NCI-H82 treated with DMSO at 0.1 percent for 48 hours (cell line): Measurements from ENCODE around the gene ZSWIM8.
"Not testable (repeated sequence)": the region's sequence is repeated elsewhere in the genome, so short reads cannot be mapped to it uniquely, and the experiment has no call there.

Experiments
- DNase-seq: peaks from one replicate; lab custom pipeline; 2025; ENCODE audit not compliant: unreplicated experiment; lab: John Stamatoyannopoulos, UW

The ZSWIM8 gene

DNA sequence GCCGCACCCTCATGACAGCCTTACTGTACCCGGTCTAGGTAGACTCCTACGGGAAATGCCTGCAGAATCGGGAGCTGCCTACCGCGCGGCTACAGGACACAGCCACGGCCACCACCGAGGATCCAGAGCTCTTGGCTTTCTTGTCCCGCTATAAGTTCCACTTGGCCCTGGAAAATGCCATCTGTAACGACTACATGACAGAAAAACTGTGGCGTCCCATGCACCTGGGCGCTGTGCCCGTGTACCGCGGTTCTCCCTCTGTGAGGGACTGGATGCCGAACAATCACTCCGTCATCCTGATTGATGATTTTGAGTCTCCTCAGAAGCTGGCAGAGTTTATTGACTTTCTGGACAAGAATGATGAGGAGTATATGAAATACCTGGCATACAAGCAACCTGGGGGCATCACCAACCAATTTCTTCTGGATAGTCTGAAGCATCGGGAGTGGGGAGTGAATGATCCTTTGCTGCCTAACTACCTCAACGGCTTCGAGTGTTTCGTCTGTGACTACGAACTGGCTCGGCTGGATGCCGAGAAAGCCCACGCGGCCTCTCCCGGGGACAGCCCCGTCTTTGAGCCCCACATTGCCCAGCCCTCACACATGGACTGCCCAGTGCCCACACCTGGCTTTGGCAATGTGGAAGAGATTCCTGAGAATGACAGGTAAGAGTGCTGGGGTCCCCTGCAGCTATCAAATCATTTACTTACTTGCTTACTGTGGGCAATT, 12.1 kb upstream of the ZSWIM8 start:
- DNase-seq: no peak

DNA sequence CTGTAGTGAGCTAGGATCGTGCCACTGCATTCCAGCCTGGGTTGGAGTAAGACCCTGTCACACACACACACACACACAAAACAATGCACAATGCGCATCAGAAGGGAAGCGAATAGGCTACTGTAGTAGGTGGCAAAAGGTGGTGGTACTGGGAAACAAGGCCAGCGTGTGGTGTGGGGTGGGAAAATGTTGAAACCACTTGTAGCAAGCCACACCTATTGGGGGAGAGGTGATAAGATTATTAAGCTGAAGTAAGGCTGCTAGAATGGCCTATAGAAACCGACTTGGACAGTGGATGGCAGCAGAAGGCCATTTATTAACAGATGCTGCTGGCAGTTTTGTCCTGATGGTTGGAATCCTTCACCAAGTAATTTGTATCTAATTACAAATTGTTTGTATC, 10.8 kb upstream of the ZSWIM8 start:
- DNase-seq: no peak

DNA sequence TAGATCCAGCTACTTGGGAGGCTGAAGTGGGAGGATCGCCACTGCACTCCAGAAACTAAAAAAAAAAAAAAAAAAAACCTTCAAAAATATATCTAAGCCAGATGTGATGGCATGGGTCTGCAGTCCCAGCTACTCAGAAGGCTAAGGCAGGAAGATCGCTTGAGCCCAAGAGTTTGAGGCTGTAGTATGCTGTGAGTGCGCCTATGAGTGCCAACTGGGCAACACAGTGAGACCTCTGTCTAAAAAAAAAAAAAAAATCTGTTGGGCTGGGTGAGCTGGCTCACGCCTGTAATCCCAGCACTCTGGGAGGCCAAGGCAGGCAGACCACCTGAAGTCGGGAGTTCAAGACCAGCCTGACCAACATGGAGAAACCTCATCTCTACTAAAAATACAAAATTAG, 6.4 kb upstream of the ZSWIM8 start:
- no peak for DNase-seq

- no peak for DNase-seq
Measured at GRCh38 chr10:73779539-73780197, 5.7 kb upstream of the ZSWIM8 start.

DNA sequence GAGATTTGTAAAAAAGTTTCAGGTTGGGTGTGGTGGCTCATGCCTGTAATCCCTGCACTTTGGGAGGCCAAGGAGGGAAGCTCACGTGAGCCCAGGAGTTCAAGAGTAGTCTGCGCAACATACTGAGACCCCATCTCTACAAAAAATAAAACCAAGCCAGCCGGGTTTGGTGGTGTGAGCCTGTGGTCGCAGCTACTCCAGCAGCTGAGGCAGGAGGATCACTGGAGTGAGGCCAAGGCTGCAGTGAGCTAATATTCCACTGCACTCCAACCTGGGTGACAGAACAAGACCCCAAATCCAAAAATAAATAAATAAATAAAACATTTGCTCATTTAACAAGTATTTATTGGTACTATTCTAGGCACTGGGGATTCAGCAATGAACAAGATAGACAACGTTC, 5.1 kb upstream of the ZSWIM8 start:
- no peak for DNase-seq

- DNase-seq: no peak
Measured at GRCh38 chr10:73780966-73781365, 4.4 kb upstream of the ZSWIM8 start.

DNA sequence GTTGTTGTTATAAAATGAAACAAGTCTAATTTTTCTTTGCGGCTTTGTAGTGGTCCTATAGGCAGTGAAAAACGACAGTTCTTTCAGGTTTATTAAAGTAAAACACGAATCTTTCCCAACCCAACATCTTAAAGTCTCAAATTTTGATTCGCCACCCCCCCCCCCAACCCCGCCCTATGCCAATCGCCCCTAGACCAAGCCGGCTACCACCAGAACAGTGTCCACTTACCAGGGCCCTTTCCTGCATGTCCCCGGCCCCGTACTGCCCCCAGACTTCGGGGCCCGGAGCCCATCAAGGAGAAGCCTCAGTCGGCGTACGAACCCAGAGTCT, 3.9 kb upstream of the ZSWIM8 start:
- no peak for DNase-seq

- peak; percentile 22 for DNase-seq
Measured at GRCh38 chr10:73781879-73782748, 3.3 kb upstream of the ZSWIM8 start, which contains the start of gene CHCHD1. Gene CHCHD1, plus strand, starts transcription at chr10:73782048. Its CDS starts 28 bp downstream, at chr10:73782076.

GRCh38 chr10:73782749-73783085, 2.7 kb upstream of the ZSWIM8 start:
- no peak for DNase-seq

- DNase-seq: no peak
Measured at GRCh38 chr10:73785721-73786511, 510 bp downstream of the ZSWIM8 start.

DNA sequence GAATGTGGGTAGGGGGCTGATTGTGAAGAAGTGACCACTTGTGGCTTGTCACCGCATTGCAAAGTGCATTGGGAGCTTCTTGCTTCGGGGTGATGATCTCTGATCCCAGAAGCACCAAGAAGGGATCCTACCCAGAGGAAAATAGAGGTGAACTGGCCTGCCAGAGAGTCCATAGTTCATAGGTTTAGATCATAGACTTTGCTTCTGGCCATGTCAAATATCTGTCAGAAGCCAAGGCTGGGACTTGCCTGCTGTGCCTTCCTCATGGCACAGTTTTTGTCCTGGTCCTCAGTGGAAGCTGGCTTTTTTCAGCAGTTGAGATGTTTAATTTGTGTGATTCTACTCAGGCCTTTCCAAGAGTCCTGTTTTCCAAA, 1.1 kb downstream of the ZSWIM8 start:
- DNase-seq: no peak

DNA sequence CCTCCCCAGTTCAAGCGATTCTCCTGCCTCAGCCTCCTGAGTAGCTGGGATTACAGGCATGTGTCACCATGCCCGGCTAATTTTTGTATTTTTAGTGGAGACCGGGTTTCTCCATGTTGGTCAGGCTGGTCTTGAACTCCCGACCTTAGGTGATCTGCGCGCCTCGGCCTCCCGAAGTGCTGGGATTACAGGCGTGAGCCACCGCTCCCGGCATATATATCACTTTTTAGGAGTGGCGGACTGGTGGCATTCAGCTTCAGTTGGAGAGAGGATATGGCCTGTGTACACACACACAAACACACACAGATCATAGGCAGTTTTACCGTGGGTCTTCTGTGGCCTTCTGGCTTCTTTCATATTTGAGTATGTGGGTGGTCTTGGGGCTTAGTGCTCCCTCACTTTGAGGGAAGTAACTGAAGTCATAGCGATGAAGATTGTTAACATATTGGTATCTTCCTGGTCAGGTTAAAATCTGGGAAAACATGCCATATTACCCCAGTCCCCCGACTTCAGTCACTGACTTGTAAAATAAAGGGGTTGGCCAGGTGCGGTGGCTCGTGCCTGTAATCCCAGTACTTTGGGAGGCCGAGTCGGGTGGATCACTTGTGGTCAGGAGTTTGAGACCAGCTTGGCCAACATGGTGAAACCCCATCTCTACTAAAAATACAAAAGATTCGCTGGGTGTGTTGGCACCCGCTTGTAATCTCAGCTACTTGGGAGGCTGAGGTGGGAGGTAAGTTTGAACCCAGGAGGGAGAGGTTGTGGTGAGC, 1.8 kb downstream of the ZSWIM8 start:
- DNase-seq: not testable (repeated sequence)

- no peak for DNase-seq
Measured at GRCh38 chr10:73788864-73789658, 3.7 kb downstream of the ZSWIM8 start.

DNA sequence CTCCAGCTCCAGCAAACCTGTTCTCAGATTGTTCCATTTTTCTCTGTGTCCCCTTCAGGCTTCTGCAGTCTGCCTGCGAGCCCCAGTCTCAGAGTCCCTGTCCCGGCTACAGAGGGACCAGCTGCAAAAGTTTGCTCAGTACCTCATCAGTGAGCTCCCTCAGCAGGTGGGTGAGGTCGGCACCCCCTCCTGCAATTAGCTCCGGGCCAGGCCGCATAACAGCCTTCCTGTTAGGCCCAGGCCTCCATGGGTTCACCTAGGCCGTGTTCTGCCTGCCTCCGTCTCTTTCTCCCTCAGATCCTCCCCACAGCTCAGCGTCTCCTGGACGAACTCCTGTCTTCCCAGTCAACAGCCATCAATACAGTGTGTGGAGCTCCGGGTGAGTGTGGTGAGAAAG, 4.3 kb downstream of the ZSWIM8 start:
- DNase-seq: no peak

DNA sequence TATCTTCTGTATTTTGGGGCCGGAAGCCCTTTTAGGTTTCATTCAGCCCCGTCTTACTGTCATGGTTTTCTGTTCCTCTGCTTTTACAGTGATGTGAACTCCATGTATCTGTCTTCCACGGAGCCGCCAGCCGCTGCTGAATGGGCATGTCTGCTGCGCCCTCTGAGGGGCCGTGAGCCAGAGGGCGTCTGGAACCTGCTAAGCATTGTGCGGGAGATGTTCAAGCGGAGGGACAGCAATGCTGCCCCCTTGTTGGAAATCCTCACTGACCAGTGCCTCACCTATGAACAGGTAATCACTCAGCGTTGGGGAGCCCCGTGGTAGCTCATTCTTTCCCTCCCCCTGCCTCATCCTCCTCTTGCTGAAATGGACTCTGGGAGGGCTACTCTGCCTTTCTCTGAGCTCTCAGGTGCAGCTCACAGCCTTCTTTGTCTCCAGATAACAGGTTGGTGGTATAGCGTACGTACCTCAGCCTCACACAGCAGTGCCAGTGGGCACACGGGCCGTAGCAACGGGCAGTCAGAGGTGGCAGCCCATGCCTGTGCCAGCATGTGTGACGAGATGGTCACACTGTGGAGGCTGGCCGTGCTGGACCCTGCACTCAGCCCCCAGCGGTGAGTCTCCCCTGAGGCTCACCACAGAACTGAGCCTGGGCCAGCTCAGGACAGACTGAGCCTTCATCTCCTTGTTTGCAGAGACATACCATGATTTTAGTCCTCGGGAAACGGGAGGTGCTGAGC, 5.7 kb downstream of the ZSWIM8 start:
- DNase-seq: no peak

DNA sequence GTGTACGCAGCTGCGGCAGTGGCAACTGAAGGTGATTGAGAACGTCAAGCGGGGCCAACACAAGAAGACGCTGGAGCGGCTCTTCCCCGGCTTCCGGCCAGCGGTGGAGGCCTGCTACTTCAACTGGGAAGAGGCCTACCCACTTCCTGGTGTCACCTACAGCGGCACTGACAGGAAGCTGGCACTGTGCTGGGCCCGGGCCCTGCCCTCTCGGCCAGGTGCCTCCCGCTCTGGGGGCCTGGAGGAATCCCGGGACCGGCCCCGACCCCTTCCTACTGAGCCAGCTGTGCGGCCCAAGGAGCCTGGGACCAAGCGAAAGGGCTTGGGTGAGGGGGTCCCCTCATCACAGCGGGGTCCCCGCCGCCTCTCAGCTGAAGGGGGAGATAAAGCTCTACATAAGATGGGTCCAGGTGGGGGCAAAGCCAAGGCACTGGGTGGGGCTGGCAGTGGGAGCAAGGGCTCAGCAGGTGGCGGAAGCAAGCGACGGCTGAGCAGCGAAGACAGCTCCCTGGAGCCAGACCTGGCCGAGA, 6.5 kb downstream of the ZSWIM8 start:
- no peak for DNase-seq

DNA sequence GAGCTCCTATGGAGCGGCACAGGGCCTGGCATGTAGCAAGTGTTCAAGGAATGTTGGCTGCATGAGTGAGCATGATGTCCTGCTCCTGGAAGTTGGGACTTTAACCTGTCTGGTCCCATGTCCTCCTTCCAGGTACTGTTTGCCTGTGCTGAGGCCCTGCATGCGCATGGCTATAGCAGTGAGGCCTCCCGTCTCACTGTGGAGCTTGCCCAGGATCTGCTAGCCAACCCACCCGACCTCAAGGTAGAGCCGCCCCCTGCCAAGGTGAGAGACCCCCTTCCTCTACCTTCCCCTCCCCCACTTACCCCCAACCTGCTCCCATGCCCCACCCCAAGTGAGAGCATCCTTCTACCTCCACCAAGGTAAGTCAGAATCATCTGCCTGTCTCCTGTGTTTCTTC, 8.1 kb downstream of the ZSWIM8 start:
- DNase-seq: no peak

DNA sequence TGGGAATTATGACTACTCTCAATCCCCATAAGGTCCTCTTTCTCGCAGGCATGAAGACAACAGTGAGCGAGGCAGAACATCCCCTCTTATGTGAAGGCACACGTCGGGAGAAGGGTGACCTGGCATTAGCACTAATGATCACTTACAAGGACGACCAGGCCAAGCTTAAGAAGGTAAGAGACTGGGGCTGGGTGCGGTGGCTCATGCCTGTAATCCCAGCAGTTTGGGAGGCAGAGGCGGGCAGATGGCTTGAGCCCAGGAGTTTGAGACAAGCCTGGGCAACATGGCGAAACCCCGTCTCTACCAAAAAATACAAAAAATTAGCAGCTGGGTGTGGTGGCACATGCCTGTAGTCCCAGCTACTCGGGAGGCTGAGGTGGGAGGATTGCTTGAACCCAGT, 10.1 kb downstream of the ZSWIM8 start:
- DNase-seq: not testable (repeated sequence)

DNA sequence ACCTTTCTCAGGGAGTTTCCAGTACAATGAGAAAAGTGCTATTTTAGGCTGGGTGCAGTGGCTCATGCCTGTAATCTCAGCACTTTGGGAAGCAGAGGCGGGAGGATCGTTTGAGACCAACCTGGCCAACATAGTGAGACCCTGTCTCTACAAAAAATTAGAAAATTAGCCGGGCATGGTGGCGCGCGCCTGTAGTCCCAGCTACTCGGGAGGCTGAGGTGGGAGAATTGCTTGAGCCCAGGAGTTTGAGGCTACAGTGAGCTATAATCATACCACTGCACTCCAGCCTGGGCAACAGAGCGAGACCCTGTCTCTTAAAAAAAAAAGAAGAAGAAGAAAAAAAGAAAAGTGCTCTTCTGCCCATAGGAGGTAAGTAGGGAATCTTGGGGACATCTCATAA, 10.6 kb downstream of the ZSWIM8 start:
- not testable (repeated sequence) for DNase-seq
